Measurements from ENCODE around the gene GMFB.

Gene GMFB

GRCh38 chr14:54488646-54489317, at the start of gene GMFB:
Gene GMFB, minus strand, starts transcription at chr14:54488980. Its CDS starts 53 bp downstream, at chr14:54488927.
- peak; percentile 84 for FAIRE-seq
- DNase-seq (ENCODE audit: extremely low spot score, insufficient read length, low read depth), result peak; percentile 89

- DNase-seq (ENCODE audit: extremely low spot score, insufficient read length, low read depth) (no peak), FAIRE-seq (no peak)
Observed at GRCh38 chr14:54538055-54538454, 49.3 kb upstream of the GMFB start.

- no peak for DNase-seq (ENCODE audit: extremely low spot score, insufficient read length, low read depth)
- no peak for FAIRE-seq
Observed at GRCh38 chr14:54537651-54538050, 48.9 kb upstream of the GMFB start.

- no peak for FAIRE-seq
- no peak for DNase-seq (ENCODE audit: extremely low spot score, insufficient read length, low read depth)
Observed at GRCh38 chr14:54535646-54536045, 46.9 kb upstream of the GMFB start.

- no peak for FAIRE-seq
- no peak for DNase-seq (ENCODE audit: extremely low spot score, insufficient read length, low read depth)
Observed at GRCh38 chr14:54535126-54535525, 46.3 kb upstream of the GMFB start.

- DNase-seq (ENCODE audit: extremely low spot score, insufficient read length, low read depth) (no peak), FAIRE-seq (no peak)
Observed at GRCh38 chr14:54533100-54533499, 44.3 kb upstream of the GMFB start.

- DNase-seq (ENCODE audit: extremely low spot score, insufficient read length, low read depth) (no peak), FAIRE-seq (peak; percentile 79)
Observed at GRCh38 chr14:54532111-54533012, 43.6 kb upstream of the GMFB start.

- DNase-seq (ENCODE audit: extremely low spot score, insufficient read length, low read depth) (no peak), FAIRE-seq (no peak)
Observed at GRCh38 chr14:54529811-54530210, 41.0 kb upstream of the GMFB start.

GRCh38 chr14:54528973-54529372, 40.2 kb upstream of the GMFB start:
- FAIRE-seq (no peak), DNase-seq (ENCODE audit: extremely low spot score, insufficient read length, low read depth) (no peak)

- FAIRE-seq, result no peak
Observed at GRCh38 chr14:54524410-54524809, 35.6 kb upstream of the GMFB start.

GRCh38 chr14:54516709-54517108, 27.9 kb upstream of the GMFB start:
- DNase-seq (ENCODE audit: extremely low spot score, insufficient read length, low read depth) (no peak), FAIRE-seq (no peak)

More at GRCh38 chr14:54524410-54524809, 35.6 kb upstream of the GMFB start:
- no peak for DNase-seq (ENCODE audit: extremely low spot score, insufficient read length, low read depth)

GRCh38 chr14:54515670-54516069, 26.9 kb upstream of the GMFB start:
- DNase-seq (ENCODE audit: extremely low spot score, insufficient read length, low read depth) (no peak), FAIRE-seq (no peak)

GRCh38 chr14:54512393-54512792, 23.6 kb upstream of the GMFB start:
- DNase-seq (ENCODE audit: extremely low spot score, insufficient read length, low read depth) (no peak), FAIRE-seq (no peak)

- FAIRE-seq, result peak; percentile 96
- DNase-seq (ENCODE audit: extremely low spot score, insufficient read length, low read depth), result peak; percentile 94
Observed at GRCh38 chr14:54509546-54510501, 21.0 kb upstream of the GMFB start, which contains the start of gene CGRRF1. Gene CGRRF1, plus strand, starts transcription at chr14:54509906. Its CDS starts 54 bp downstream, at chr14:54509960.

- FAIRE-seq (no peak), DNase-seq (ENCODE audit: extremely low spot score, insufficient read length, low read depth) (no peak)
Observed at GRCh38 chr14:54503486-54503885, 14.7 kb upstream of the GMFB start.

- DNase-seq (ENCODE audit: extremely low spot score, insufficient read length, low read depth) (no peak), FAIRE-seq (no peak)
Observed at GRCh38 chr14:54502602-54503001, 13.8 kb upstream of the GMFB start.

- DNase-seq (ENCODE audit: extremely low spot score, insufficient read length, low read depth) (no peak), FAIRE-seq (no peak)
Observed at GRCh38 chr14:54501480-54501879, 12.7 kb upstream of the GMFB start.

GRCh38 chr14:54500744-54501143, 12.0 kb upstream of the GMFB start:
- DNase-seq (ENCODE audit: extremely low spot score, insufficient read length, low read depth) (no peak), FAIRE-seq (no peak)

GRCh38 chr14:54498579-54498978, 9.8 kb upstream of the GMFB start:
- DNase-seq (ENCODE audit: extremely low spot score, insufficient read length, low read depth) (no peak), FAIRE-seq (no peak)

GRCh38 chr14:54498095-54498531, 9.3 kb upstream of the GMFB start:
- DNase-seq (ENCODE audit: extremely low spot score, insufficient read length, low read depth) (no peak), FAIRE-seq (no peak)

Measured in GM18507 (cell line).